Renal pelvis (tissue), 4 donors: ENCODE data around the gene CLEC2L. TPM values are rescaled to one million over a fixed set of nuclear protein-coding genes. Genes with fewer than 3 reads are reported as not detected.

Experiments
- DNase-seq: peaks from one replicate; pipeline ENCODE4 v3.0.0-alpha.2; 2013
- polyA plus RNA-seq, 3 donors: library from polyadenylated mRNA; unstranded; fragments of 120-200 nt; gene quantifications; one replicate each; pipeline ENCODE4 v1.2.1, GENCODE V29; 2013; ENCODE audit not compliant: insufficient read length in 3 of 3

CLEC2L gene
- polyA plus RNA-seq, 3 donors = 0.85 to 1.4 (median 1.3) TPM

GRCh38 chr7:139521439-139521838 lies 2.0 kb upstream of the CLEC2L start:
- no peak for DNase-seq

DNA sequence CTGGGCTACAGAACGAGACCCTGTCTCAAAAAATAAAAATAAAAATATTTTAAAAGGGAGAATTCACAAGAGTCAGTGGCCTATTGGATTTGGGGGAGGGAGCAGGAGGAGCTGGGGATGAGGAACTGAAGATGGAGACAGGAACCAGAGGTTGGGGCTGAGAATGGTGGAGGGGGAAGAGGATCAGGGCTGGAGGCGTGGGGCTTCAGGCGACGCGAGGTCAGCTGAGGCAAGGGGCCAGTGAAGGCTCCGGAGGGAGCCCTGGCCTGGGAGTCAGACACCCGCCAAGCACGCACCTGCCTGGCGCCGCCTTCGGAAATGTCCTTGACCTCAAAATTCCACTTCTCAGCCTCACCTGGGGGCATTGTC lies 671 bp upstream of the CLEC2L start:
- no peak for DNase-seq

DNA sequence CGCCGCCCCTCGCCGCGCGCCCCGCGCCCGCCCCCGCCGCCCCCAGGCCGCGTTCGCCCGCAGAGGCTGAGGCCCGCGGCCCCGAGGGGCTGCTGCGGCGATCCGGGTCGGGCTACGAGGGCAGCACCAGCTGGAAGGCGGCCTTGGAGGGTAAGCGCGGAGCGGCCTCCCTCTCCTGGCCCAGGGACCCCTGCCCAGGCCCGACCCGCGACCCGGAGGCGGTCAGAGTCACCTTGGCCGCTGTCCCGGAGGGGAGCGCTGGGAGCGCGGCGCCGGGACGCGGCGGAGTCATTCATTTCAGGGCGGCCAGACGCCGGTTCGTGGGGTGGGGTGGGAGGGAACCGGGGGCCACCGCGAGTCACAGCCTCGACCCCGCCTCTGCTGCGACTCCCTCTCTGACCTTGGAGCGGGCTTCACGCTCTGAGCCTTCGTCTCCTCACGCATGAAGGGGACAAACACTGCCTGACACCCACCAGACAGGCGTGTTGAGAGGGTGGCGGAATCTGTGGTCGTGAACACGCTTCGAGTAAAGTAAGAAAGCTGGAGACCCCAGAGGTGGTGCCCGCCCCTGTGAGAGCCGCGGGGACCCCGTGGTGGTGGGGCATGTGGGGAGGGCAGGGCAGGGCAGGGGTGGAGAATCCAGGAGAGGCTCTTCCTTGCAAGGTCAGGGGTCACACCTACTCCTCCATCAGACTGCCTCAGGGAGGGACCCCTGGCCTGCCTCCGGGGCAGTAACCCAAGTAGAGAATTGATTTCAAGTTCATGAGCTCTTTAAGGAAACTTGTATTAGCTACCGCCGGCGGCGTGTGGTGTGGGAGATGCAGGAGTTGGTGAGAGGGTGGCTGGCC lies 707 bp downstream of the CLEC2L start:
- no peak for DNase-seq

DNA sequence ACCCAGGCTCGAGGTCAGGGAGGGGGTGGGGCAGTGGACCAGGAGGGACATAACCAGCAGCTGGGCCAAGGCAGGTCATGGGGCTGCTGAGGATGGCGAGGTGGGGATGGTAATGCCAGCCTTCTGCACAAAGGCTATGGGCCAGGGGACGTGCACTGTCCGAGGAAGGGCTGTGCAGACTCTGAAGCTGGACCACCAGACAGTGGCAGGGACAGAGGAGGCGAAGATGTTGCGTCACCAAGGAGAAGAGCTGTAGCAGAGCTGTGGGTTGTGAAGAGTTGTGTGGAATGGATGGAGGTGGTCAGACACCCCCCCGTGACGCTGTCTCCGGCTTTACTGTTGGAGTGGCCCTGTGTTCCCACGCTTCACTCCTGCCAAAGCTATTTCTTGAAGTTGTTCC lies 1.8 kb downstream of the CLEC2L start:
- no peak for DNase-seq

DNA sequence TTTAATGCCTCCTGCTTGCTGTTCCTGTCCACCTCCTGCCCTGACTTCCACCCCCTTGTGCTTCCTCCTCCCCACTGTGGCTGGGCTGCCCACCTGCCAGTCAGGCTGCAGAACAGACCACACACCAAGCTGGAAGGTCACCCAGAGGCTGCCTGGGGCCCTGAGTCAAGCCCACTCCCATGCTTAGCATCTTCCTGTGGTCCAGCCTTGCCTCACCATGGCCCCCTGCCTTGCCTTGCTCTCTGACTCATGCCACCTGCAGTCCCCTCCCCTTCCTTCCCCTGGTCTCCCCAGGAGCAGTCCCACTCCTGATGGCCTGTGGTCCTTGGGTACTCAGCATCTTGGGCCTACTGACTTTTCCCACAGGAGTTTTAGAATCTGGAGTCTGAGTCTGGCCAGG lies 2.3 kb downstream of the CLEC2L start:
- DNase-seq = no peak

- DNase-seq = no peak
These were observed 3.4 kb downstream of the CLEC2L start for GRCh38 chr7:139526578-139527544.

- no peak for DNase-seq
These were observed 7.6 kb downstream of the CLEC2L start for GRCh38 chr7:139531094-139531493.

DNA sequence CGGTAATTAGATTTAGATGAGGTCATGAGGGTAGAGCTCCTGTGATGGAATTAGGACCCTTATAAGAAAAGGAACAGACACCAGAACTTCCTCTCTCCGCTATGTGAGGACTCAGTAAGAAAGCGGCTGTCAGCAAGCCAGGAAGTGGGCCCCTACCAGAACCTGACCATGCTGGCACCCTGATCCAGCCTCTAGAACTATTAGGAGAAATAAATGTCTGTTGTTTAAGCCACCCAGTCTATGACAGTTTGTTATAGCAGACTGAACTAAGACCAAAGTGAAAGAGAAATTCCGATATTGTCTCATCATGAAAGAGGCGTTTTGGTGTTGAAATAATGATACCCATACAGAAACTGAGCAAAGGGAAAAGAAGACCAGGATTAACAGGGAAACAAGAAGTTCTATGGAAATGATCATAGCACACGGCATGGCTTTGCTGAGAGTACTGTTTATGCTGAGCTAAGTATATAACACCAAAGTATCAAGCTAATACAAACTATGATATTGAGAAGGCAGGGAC lies 9.2 kb downstream of the CLEC2L start:
- no peak for DNase-seq

- DNase-seq = no peak
These were observed 10.6 kb downstream of the CLEC2L start for GRCh38 chr7:139534096-139534495.

DNA sequence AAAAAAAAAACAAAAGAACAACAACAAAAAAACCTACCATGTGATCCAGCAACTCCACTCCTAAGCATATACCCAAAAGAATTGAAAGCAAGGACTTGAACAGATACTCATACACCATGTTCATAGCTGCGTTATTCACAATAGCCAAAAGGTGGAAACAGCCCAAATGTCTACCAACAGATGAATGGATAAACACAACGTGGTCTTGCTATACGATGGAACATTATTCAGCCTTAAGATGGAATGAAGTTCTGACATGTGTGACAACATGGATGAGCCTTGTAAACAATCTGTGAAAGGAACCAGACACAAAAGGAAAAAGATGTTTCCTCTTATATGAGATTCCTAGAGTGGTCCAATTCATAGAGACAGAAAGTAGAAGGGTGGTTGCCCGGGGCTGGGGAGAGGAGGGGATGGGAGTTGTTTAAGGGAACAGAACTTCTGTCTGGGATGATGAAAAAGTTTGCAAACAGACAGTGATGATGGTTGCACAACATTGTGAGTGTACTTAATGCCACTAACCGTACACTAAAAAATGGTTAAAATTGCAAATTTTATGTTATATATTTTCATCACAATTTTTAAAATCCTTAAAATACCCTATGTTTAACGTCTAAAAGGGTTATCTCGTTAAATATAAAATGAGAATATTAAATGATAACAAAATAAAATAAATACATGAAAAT lies 11.6 kb downstream of the CLEC2L start:
- DNase-seq = no peak

DNA sequence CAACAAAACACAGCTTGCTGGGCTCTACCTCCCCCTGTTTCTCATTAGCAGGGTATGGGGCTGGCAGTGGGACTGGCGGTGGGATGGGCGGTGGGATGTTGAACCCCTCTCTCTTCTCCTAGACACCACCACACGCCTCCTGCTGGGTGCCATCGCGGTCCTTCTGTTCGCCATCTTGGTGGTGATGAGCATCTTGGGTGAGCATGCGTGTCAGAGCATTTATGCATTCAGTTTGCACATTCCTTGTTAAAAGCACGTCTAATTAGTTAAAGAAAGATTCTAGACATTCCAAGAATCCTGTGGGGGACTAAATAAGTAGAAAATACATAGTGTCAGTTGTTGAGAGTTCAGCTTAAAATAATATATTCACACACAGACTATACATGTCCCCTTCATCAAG lies 12.7 kb downstream of the CLEC2L start:
- no peak for DNase-seq

GRCh38 chr7:139538881-139539635 lies 15.6 kb downstream of the CLEC2L start:
- no peak for DNase-seq

DNA sequence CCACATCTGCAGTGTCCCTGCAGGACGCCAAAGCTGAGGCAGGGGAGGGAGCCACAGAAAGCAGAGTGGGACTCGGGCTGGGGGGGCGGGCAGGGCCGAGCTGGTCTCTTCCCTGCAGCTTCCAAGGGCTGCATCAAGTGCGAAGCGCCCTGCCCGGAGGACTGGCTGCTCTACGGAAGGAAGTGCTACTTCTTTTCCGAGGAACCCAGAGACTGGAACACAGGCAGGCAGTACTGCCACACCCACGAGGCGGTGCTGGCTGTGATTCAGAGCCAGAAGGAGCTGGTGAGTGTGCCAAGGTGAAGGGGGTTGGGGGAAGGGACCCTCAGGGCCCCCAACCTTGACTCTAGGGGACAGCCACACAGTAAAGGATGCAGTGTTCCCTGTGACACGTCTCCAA lies 16.7 kb downstream of the CLEC2L start:
- DNase-seq = no peak

DNA sequence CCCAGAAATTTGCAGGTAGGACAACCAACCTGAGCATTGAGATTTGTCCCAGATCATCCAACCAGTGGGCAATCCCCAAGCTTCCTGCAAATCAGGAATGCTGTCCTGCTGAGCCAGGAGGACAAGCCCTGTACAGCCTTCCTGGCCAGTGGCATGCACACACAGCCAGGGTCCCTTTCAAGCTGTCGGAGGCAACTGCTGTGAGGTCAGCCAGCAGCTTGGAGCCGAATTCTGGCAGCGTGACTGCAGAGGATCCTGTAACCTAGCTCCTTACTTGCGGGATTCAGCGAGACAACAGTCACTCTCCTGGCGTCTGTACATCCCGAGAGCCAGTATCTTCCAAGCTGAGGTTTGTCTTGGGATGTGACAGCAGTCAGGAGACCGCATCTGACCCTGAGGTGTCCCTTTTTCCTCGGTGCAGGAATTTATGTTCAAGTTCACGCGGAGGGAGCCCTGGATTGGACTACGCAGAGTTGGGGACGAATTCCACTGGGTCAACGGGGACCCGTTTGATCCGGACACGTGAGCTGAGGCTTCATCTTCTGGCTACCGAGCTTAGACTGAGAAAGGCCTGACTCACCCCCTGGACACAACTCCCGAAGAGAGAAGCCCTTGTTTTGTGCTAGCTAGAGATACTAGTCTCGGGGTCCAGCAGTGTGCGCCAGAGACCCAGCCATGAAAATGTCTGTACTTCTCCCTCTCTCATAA lies 18.3 kb downstream of the CLEC2L start:
- no peak for DNase-seq

GRCh38 chr7:139542308-139543151 lies 19.0 kb downstream of the CLEC2L start:
- DNase-seq = no peak

DNA sequence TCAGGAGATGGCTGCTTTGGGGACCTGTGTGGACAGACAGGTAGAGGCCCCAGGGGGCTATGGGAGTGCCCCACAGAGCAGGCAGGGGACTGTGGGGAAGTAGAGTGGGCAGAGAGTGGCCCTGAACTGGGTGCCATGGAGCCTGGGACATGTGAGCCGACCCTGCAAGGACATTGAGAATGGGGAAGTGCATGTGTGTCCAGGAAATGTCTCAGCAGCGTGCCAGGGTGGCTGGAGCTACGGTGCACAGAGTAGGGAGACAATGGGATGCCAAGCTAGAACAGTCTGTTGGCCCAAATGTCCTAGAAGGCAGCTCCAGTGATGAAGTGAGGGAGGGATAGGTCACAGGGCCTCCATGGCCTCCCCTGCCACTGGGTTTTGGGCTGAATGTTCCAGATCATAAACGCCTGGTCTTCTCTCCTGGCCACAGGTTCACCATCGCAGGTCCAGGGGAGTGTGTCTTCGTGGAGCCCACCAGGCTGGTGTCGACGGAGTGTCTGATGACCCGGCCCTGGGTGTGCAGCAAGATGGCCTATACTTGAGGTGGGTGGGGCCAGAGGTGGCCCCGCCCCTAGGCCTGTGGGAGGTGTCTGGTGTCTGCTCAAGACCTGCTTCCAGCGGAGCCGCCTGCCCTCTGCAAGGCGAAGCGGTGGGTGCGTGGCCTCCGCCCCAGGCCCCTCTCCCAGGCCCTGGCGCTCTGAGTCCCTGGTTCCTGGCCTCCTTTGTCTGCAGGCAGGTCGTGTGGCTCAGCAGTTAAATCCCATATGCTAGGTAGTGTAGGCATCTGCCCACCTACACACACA lies 20.5 kb downstream of the CLEC2L start:
- no peak for DNase-seq

DNA sequence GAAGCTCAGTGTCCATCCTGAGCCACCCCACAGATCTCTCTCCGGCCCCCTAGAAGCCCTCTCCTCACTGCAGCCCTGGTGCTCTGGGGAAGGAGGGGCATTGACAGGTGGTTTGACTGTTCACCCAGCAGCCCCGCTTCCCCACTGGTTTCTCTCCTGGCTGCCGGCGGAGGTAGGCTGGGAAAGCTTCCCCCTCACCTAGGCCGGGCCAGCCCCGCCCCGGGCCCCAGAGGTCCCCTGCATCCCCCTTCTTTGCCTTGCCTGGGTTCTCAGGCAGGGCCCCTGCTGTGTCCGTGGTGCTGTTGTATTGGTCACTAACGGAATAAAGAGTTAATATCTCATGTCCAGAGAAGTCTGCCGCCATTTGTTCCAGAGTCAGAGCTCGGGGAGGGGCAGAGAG lies 21.2 kb downstream of the CLEC2L start:
- DNase-seq = no peak

DNA sequence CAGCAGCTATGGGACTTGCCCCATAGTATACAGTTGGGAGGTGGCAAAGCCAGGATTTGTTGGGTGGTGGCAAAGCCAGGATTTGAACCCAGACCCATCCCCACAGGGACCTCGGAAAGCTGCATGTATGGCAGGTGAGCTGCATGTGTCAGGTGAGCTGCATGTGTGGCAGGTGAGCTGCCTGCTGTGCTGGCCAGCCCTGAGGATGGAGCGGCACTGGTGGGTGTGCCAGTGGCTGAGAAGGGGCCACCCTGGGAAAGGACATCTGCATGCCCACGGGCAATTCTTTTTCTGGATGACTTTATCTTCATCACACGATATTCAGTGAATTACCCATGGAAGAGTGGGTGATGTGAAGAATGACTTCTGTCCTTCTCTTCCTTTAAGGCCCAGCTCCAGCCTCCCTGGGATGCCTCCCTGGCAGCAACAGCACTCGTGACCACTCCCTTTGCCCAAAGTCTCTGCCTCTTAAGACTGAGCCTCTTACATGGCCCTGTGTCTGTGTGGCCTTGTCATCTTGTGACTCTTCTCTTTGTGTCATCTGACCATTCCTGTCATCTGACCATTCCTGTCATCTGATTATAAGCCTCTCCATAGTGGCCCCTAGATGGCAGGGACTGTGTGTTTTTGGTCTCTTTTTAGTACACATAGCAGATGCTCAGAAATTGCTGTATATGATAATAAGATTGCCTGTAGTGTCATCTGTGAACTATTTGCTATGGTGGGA lies 25.0 kb downstream of the CLEC2L start:
- DNase-seq = no peak
